ENCODE data around the gene CDK11B.

DNA sequence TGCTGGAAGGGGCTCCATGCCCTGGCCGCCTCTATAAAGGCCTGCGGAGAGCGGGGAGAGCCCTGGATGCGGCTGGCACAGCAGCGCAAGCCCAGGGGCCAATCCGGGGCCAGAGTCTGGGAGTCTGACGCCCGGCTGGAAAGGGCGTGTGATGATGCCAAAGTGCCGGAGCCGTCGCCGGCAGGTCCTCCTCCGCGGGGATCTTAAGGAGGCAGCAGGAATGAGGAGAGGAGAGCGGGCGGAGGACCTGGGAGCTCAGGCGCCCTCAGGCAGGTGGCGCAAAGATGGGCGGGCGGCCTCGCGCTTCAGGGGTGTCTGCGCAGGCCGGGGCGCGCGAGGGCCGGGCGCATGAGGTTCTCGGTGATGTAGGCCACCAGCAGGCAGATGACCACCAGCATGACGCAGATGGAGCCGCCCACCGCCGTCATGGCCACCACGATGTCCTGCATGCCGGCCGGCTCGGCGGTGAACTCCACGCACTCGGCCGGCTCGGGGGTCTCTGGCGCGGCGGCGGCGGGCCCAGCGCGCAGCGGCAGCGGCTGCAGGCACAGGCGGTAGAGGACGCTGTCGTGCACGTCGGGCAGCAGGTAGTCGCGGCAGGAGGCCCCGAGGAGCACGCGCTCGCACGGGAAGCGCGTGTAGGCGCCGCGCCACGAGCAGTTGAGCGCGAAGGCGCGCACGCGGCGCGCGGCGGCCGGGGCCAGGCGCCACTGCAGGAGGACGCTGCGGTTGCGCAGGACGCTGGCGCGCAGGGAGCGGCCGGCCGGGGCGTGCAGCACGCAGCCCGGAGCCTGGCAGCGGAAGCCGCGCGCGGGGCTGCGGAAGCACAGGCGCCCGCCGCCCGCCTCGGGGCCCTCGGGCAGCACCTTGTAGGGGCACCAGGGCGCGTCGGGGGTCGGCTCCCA, 59.5 kb downstream of the CDK11B start:
- TF ChIP-seq, protein P1, sequence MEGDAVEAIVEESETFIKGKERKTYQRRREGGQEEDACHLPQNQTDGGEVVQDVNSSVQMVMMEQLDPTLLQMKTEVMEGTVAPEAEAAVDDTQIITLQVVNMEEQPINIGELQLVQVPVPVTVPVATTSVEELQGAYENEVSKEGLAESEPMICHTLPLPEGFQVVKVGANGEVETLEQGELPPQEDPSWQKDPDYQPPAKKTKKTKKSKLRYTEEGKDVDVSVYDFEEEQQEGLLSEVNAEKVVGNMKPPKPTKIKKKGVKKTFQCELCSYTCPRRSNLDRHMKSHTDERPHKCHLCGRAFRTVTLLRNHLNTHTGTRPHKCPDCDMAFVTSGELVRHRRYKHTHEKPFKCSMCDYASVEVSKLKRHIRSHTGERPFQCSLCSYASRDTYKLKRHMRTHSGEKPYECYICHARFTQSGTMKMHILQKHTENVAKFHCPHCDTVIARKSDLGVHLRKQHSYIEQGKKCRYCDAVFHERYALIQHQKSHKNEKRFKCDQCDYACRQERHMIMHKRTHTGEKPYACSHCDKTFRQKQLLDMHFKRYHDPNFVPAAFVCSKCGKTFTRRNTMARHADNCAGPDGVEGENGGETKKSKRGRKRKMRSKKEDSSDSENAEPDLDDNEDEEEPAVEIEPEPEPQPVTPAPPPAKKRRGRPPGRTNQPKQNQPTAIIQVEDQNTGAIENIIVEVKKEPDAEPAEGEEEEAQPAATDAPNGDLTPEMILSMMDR (optimal IDR thresholded peaks at IDR 0.05 in 1 of 3, IDR thresholded peaks at IDR 0.05 in 1 of 3, conservative IDR thresholded peaks at IDR 0.05 in 1 of 3; ENCODE audit: extremely low read depth in 1 of 3, insufficient read depth in 2 of 3, low read length in 3 of 3) = peak in 1 of 3 experiments; percentile 45
- TF ChIP-seq EZH2 (IDR thresholded peaks at IDR 0.05; ENCODE audit: low read length) = no peak
